Fibroblast of villous mesenchyme (primary cell): ENCODE data around the gene PROX1. TPM values are rescaled to one million over a fixed set of nuclear protein-coding genes. Genes with fewer than 3 reads are reported as not detected.

Experiments used
- DNase-seq: peaks from one replicate; pipeline ENCODE4 v3.0.0-alpha.2; 2010; ENCODE audit warnings: low read depth
- H3K4me3 ChIP-seq: 2 replicates; pipeline ENCODE4 v1.5.1; 2011; ENCODE audit warnings: low read depth, mild to moderate bottlenecking, low read length
- CTCF ChIP-seq: IDR thresholded peaks from 2 replicates; pipeline ENCODE4 v1.5.1; 2012; ENCODE audit warnings: low read depth, mild to moderate bottlenecking, low read length; ENCODE audit not compliant: insufficient read depth
- total RNA-seq: library from RNA; depleted of rRNA; stranded (reverse); fragments of >200 nt; gene quantifications from 2 replicates; pipeline ENCODE4 v1.2.3, GENCODE V29; 2012

Gene PROX1
- total RNA-seq, 1 donor: under 0.01 TPM

GRCh38 chr1:214027498-214027897 is 39.7 kb downstream of the PROX1 start:
- no peak for DNase-seq
- no peak overlapping the region for H3K4me3 ChIP-seq
- no peak for TF ChIP-seq CTCF

GRCh38 chr1:214028095-214028494 is 40.3 kb downstream of the PROX1 start:
- DNase-seq: no peak
- no peak overlapping the region for H3K4me3 ChIP-seq
- no peak for TF ChIP-seq CTCF

- no peak for TF ChIP-seq CTCF
- no peak for DNase-seq
Observed at GRCh38 chr1:214028649-214029406, 41.1 kb downstream of the PROX1 start.

GRCh38 chr1:214029796-214030195 is 42.0 kb downstream of the PROX1 start:
- DNase-seq: no peak
- no peak overlapping the region for H3K4me3 ChIP-seq
- no peak for TF ChIP-seq CTCF

More at GRCh38 chr1:214028649-214029406, 41.1 kb downstream of the PROX1 start:
- H3K4me3 ChIP-seq: no peak overlapping the region

GRCh38 chr1:214031267-214031650 is 43.5 kb downstream of the PROX1 start:
- no peak for DNase-seq
- TF ChIP-seq CTCF: no peak
- no peak overlapping the region for H3K4me3 ChIP-seq

- DNase-seq: no peak
- no peak for TF ChIP-seq CTCF
Observed at GRCh38 chr1:214037468-214037867, 49.7 kb downstream of the PROX1 start.

More at GRCh38 chr1:214037468-214037867, 49.7 kb downstream of the PROX1 start:
- no peak overlapping the region for H3K4me3 ChIP-seq
